GM13977 (cell line): ENCODE data around the gene UBE2O.

Experiments
- DNase-seq: peaks from one replicate; pipeline ENCODE4 v3.0.0; 2012; ENCODE audit warnings: low spot score
- CTCF ChIP-seq: IDR thresholded peaks from 2 replicates; pipeline ENCODE4 v1.5.1; 2012; ENCODE audit warnings: mild to moderate bottlenecking, control low read depth; ENCODE audit not compliant: insufficient read depth; ENCODE audit errors: extremely low read depth, missing control alignments
- in situ Hi-C: fragments of 300-500 bp; cut with MboI; formaldehyde crosslinking; loops from one replicate; pipeline ENCODE4 v1.12.0; 2022; ENCODE audit warnings: low sequenced_read_pairs, low pct_unique_long_range_greater_than_20kb, mixed read lengths, inconsistent platforms; ENCODE audit not compliant: unreplicated experiment

Gene UBE2O

GRCh38 chr17:76467809-76468633 lies 15.1 kb upstream of the UBE2O start:
- in situ Hi-C loops, result loop anchor here (5.0 kb wide), 1 partner anchor 39 kb away; no protein-coding TSS in a partner anchor
- TF ChIP-seq CTCF, result no peak
- no peak for DNase-seq

- DNase-seq, result no peak
- TF ChIP-seq CTCF, result no peak
- in situ Hi-C loops, result loop anchor here (5.0 kb wide), 1 partner anchor 40 kb away; no protein-coding TSS in a partner anchor
Measured at GRCh38 chr17:76467366-76467765, 14.4 kb upstream of the UBE2O start, which contains the start of gene AANAT. Gene AANAT (plus strand): TSS chr17:76467603. CDS start chr17:76468747, 1,144 bp downstream.

- in situ Hi-C loops, result loop anchor here (5.0 kb wide), 1 partner anchor 41 kb away; no protein-coding TSS in a partner anchor
- no peak for DNase-seq
- no peak for TF ChIP-seq CTCF
Measured at GRCh38 chr17:76466775-76467130, 13.8 kb upstream of the UBE2O start.

- in situ Hi-C loops, result no loop called here
- TF ChIP-seq CTCF, result no peak
- DNase-seq, result no peak
Measured at GRCh38 chr17:76462556-76463290, 9.8 kb upstream of the UBE2O start.

- TF ChIP-seq CTCF, result no peak
- no peak for DNase-seq
- in situ Hi-C loops, result no loop called here
Measured at GRCh38 chr17:76461765-76462555, 9.0 kb upstream of the UBE2O start.

- DNase-seq, result no peak
- in situ Hi-C loops, result no loop called here
Measured at GRCh38 chr17:76459674-76460073, 6.7 kb upstream of the UBE2O start.

More at GRCh38 chr17:76459674-76460073, 6.7 kb upstream of the UBE2O start:
- no peak for TF ChIP-seq CTCF
